ENCODE results near the gene PIK3R3. TPM values are rescaled to one million over a fixed set of nuclear protein-coding genes. Genes with fewer than 3 reads are reported as not detected.

The PIK3R3 gene
- total and polyA plus RNA-seq, 9 donors, result 3.6 to 20.3 (median 10.7) TPM

DNA sequence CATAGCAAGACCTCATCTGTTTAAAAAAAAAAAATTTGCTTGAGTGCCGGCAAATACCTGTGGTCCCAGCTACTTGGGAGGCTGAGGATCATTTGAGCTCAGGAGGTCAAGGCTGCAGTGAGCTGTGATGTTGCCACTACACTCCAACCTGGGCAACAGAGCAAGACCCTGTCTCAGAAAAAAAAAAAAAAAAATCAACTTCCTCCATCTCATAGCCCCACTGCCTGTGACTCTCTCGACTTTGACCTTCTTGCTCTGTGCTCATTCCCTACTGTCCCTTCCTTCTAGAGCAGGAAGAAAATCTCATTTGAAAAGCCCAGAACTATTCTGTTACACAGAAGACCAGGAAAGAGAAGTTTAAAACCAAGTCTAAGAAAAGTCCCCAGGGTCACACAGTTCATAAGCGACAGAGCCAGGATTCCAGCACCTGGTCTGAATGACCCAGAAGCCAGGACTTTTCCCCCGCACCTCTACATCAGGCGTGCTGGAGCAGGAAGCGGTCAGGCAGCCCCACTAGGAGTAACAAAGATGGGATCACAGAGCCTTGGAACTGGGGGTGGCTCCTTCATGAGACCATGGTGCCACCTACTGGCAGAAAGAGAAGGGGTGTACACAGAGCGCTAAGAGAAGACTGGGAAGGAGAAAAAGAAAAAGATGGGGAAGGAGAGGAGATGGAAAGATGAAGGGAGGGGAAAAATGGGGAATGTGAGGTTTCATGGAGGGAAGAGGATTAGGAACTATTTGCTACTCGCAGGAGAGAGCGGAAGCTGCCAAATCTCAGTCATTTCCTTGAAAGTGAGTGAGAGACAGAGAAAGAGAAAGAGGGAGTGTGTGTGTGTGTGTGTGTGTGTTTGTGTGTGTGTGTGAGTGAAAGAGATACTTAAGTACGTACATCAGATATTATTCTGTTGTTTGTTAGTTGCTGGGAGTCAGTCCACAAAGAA lies 47.0 kb upstream of the PIK3R3 start:
- peak; percentile 79 to 87 (median 81) for DNase-seq
- Histone ChIP-seq H3K9me3 (no peaks in the 10 kb centered on the region), H3K4me1 (ENCODE audit: insufficient read depth) (peaks cover 3% of the 10 kb centered on the region), H3K27me3 (no peaks in the 10 kb centered on the region), H3K27ac (no peak overlapping the region), H3K36me3 (no peaks in the 10 kb centered on the region), H3K4me3 (no peak overlapping the region)
- intact Hi-C loops (cut with DNase I), result loop anchor here (1.0 to 10.0 kb wide), 5 partner anchors 45 to 295 kb away; no protein-coding TSS in a partner anchor
- TF ChIP-seq CTCF (IDR thresholded peaks at IDR 0.05) (peak; percentile 71 to 87 (median 83)), EP300 (IDR thresholded peaks at IDR 0.05) (no peak), POLR2A (IDR thresholded peaks at IDR 0.05) (no peak)
- WGBS, 3 donors, result 6 to 10% (median 6%) methylated on average over 10 of the region's 10 CpGs

- TF ChIP-seq POLR2A (IDR thresholded peaks at IDR 0.05) (no peak), EP300 (IDR thresholded peaks at IDR 0.05) (no peak), CTCF (IDR thresholded peaks at IDR 0.05) (no peak)
- Histone ChIP-seq H3K4me1 (ENCODE audit: insufficient read depth) (no peaks in the 10 kb centered on the region), H3K27me3 (no peaks in the 10 kb centered on the region), H3K4me3 (no peak within 1 kb of the TSS), H3K36me3 (no peaks in the 10 kb centered on the region), H3K27ac (no peak within 1 kb of the TSS), H3K9me3 (no peaks in the 10 kb centered on the region)
- 86 to 89% (median 89%) methylated on average over 13 of the region's 13 CpGs for WGBS, 3 donors
- intact Hi-C loops (cut with DNase I), result loop anchor here in 1 of 4 donors (5.0 kb wide), 1 partner anchor 139 kb away; no protein-coding TSS in a partner anchor
- no peak for DNase-seq
Measured at GRCh38 chr1:46176211-46176865, 43.9 kb upstream of the PIK3R3 start, which contains the start of gene P3R3URF. Gene P3R3URF, minus strand, starts transcription at chr1:46176488. Its CDS starts 17 bp downstream, at chr1:46176471.

DNA sequence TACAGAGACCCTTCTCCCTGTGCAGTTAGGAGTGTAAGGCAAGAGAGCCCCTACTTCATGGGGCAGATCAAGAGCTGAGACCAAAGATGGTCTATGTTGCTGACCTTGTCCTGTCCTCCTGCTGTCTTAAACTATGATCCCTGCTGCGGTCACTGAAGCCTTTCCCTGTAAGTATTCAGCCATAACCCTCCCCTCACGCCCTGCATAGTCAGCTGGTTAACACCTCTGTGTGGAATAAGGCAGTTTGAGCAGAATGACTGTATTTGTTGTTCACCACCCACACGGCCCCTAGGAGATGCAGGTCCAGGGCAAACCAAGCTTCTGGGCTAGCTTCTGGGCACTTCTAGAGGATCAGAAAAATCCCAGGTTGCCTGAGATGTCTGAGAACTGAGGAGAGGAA lies 42.8 kb upstream of the PIK3R3 start:
- 61 to 82% (median 73%) methylated on average over 3 of the region's 3 CpGs for WGBS, 3 donors
- no peaks in the 10 kb centered on the region for H3K9me3 ChIP-seq
- H3K27ac ChIP-seq, result no peak overlapping the region
- no peaks in the 10 kb centered on the region for H3K36me3 ChIP-seq
- intact Hi-C loops (cut with DNase I), result loop anchor here in 1 of 4 donors (5.0 kb wide), 1 partner anchor 138 kb away; no protein-coding TSS in a partner anchor
- no peaks in the 10 kb centered on the region for H3K27me3 ChIP-seq
- H3K4me3 ChIP-seq, result no peak overlapping the region
- no peaks in the 10 kb centered on the region for H3K4me1 ChIP-seq (ENCODE audit: insufficient read depth)
- TF ChIP-seq CTCF (IDR thresholded peaks at IDR 0.05) (no peak), EP300 (IDR thresholded peaks at IDR 0.05) (no peak), POLR2A (IDR thresholded peaks at IDR 0.05) (no peak)
- no peak for DNase-seq

GRCh38 chr1:46174448-46175231 lies 42.2 kb upstream of the PIK3R3 start, which contains the start of gene TSPAN1:
Gene TSPAN1, plus strand, starts transcription at chr1:46175087. Its CDS starts 6,021 bp downstream, at chr1:46181108.
- Histone ChIP-seq H3K27me3 (no peaks in the 10 kb centered on the region), H3K9me3 (no peaks in the 10 kb centered on the region), H3K36me3 (no peaks in the 10 kb centered on the region), H3K4me3 (no peak within 1 kb of the TSS), H3K4me1 (ENCODE audit: insufficient read depth) (no peaks in the 10 kb centered on the region), H3K27ac (no peak within 1 kb of the TSS)
- 70 to 81% (median 79%) methylated on average over 11 of the region's 11 CpGs for WGBS, 3 donors
- DNase-seq, result no peak
- intact Hi-C loops (cut with DNase I), result loop anchor here in 1 of 4 donors (5.0 kb wide), 1 partner anchor 137 kb away; no protein-coding TSS in a partner anchor
- TF ChIP-seq POLR2A (IDR thresholded peaks at IDR 0.05), result no peak
- no peak for TF ChIP-seq EP300 (IDR thresholded peaks at IDR 0.05)
- no peak for TF ChIP-seq CTCF (IDR thresholded peaks at IDR 0.05)

Data from ovary (tissue), 9 donors.